Measurements from ENCODE around the gene DSCAML1. TPM values are rescaled to one million over a fixed set of nuclear protein-coding genes. Genes with fewer than 3 reads are reported as not detected.

Gene DSCAML1
- total RNA-seq, 2 donors from 2014 or later, result 0.21 to 0.41 TPM

GRCh38 chr11:117510646-117511045, 286.4 kb downstream of the DSCAML1 start:
- no peak for DNase-seq (ENCODE audit: low spot score)
- Histone ChIP-seq H3K27ac (no peak overlapping the region), H3K36me3 (no peaks in the 10 kb centered on the region), H3K9me3 (no peaks in the 10 kb centered on the region), H3K4me3 (no peak overlapping the region), H3K4me1 (ENCODE audit: control insufficient read depth in 1 of 2, low read depth in 2 of 2) (no peaks in the 10 kb centered on the region), H3K27me3 (replicated peaks; ENCODE audit: insufficient read depth) (no peaks in the 10 kb centered on the region)
- ATAC-seq (ENCODE audit: insufficient number of reproducible peaks, low FRiP score, low read depth), result no peak
- TF ChIP-seq CTCF (IDR thresholded peaks at IDR 0.05), result no peak

- TF ChIP-seq CTCF (IDR thresholded peaks at IDR 0.05), result no peak
- no peak overlapping the region for H3K4me3 ChIP-seq
- ATAC-seq (ENCODE audit: insufficient number of reproducible peaks, low FRiP score, low read depth), result no peak
Observed at GRCh38 chr11:117509543-117509942, 287.5 kb downstream of the DSCAML1 start.

GRCh38 chr11:117506971-117507370, 290.0 kb downstream of the DSCAML1 start:
- H3K36me3 ChIP-seq, result no peaks in the 10 kb centered on the region
- H3K4me3 ChIP-seq, result no peak overlapping the region
- no peaks in the 10 kb centered on the region for H3K27me3 ChIP-seq (replicated peaks; ENCODE audit: insufficient read depth)
- no peak for DNase-seq (ENCODE audit: low spot score)
- no peak for TF ChIP-seq CTCF (IDR thresholded peaks at IDR 0.05)
- ATAC-seq (ENCODE audit: insufficient number of reproducible peaks, low FRiP score, low read depth), result no peak
- no peaks in the 10 kb centered on the region for H3K4me1 ChIP-seq (ENCODE audit: control insufficient read depth in 1 of 2, low read depth in 2 of 2)
- H3K27ac ChIP-seq, result no peak overlapping the region
- no peaks in the 10 kb centered on the region for H3K9me3 ChIP-seq

More at GRCh38 chr11:117509543-117509942, 287.5 kb downstream of the DSCAML1 start:
- H3K27me3 ChIP-seq (replicated peaks; ENCODE audit: insufficient read depth), result no peaks in the 10 kb centered on the region
- no peak overlapping the region for H3K27ac ChIP-seq
- no peaks in the 10 kb centered on the region for H3K4me1 ChIP-seq (ENCODE audit: control insufficient read depth in 1 of 2, low read depth in 2 of 2)
- DNase-seq (ENCODE audit: low spot score), result no peak
- H3K36me3 ChIP-seq, result no peaks in the 10 kb centered on the region
- no peaks in the 10 kb centered on the region for H3K9me3 ChIP-seq

- Histone ChIP-seq H3K27me3 (replicated peaks; ENCODE audit: insufficient read depth) (no peaks in the 10 kb centered on the region), H3K36me3 (no peaks in the 10 kb centered on the region), H3K4me3 (no peak overlapping the region), H3K9me3 (no peaks in the 10 kb centered on the region), H3K4me1 (ENCODE audit: control insufficient read depth in 1 of 2, low read depth in 2 of 2) (no peaks in the 10 kb centered on the region), H3K27ac (no peak overlapping the region)
- no peak for TF ChIP-seq CTCF (IDR thresholded peaks at IDR 0.05)
- ATAC-seq (ENCODE audit: insufficient number of reproducible peaks, low FRiP score, low read depth) (no peak), DNase-seq (ENCODE audit: low spot score) (no peak)
Observed at GRCh38 chr11:117505285-117505970, 291.6 kb downstream of the DSCAML1 start.

GRCh38 chr11:117502779-117503100, 294.3 kb downstream of the DSCAML1 start:
- Histone ChIP-seq H3K36me3 (no peaks in the 10 kb centered on the region), H3K27ac (no peak overlapping the region), H3K4me1 (ENCODE audit: control insufficient read depth in 1 of 2, low read depth in 2 of 2) (no peaks in the 10 kb centered on the region), H3K9me3 (no peaks in the 10 kb centered on the region), H3K27me3 (replicated peaks; ENCODE audit: insufficient read depth) (no peaks in the 10 kb centered on the region), H3K4me3 (no peak overlapping the region)
- TF ChIP-seq CTCF (IDR thresholded peaks at IDR 0.05), result no peak
- DNase-seq (ENCODE audit: low spot score), result no peak
- ATAC-seq (ENCODE audit: insufficient number of reproducible peaks, low FRiP score, low read depth), result no peak

Data from thoracic aorta (tissue), 2 donors.